Spleen (tissue), 7 donors: ENCODE measurements around the gene PRMT1.
A peak's percentile ranks its signal among the peaks of the same experiment; 100 is the strongest.

Experiments
- POLR2A ChIP-seq, 3 donors: fragments of 450-650 bp; IDR thresholded peaks; one replicate each; pipeline ENCODE4 v1.5.1; 2017; ENCODE audit warnings: antibody characterized with exemption in 3 of 3, mild to moderate bottlenecking in 1 of 3
- TF ChIP-seq, protein P1 (sequence below), 11 experiments: fragments of 200-600 bp in 7 of 11; fragments of 450-650 bp in 4 of 11; sonication (generic) in 4 of 11; IDR thresholded peaks in 8 of 11; conservative IDR thresholded peaks in 3 of 11; 1 replicate in 7 of 11; 2 replicates in 4 of 11; pipeline versions ENCODE4 v1.4.0 to v1.8.0; 2016 to 2021; ENCODE audit warnings: antibody characterized with exemption in 11 of 11, inconsistent platforms in 4 of 11, mild to moderate bottlenecking in 1 of 11
- donor health status: DM: no; HTN: no; CAD: no; lungs with moderate emphysema.
- donor health status: DM: no; HTN: no; CAD: no.
- donor health status: DM: no; HTN: no; CAD: no.

DNA sequence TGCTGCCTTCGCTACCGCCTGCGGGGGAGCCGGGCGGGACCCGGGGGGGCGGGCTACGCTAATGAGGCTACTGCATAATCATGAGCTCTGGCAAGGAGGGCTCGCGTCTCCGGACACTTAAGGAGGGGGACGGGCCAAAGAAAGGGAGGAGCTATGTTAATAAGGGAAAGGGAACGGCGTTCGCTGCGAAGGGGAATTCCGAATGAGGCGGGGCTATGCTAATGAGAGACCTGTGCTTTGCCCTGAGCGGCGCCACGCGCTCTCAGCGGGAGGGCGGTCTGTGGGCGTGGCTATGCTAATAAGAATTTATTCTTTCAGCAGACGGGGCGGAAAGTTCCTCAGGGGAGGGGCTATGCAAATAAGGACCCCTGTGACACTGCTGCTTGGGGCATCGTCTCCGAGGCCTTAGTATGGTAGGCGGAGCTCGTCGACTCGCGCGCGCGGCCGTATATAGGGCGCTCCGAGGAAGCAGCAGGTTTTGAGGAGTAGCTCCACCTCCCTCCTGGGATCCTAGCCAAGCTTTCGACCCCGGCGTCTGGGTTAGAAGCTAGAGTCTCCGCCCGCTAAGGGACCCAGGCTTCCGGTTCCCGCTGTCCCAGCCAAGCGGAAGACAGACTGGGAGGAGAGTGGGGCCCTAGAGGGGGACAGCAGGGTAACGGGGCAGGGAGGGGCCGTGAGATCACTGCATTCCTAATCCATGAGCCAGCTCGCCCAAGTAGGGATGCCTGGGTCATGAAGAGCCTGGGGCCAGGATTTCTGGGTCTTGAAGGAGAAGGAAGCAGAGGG is 36.8 kb upstream of the PRMT1 start, which contains the start of gene RRAS:
- TF ChIP-seq, protein P1, sequence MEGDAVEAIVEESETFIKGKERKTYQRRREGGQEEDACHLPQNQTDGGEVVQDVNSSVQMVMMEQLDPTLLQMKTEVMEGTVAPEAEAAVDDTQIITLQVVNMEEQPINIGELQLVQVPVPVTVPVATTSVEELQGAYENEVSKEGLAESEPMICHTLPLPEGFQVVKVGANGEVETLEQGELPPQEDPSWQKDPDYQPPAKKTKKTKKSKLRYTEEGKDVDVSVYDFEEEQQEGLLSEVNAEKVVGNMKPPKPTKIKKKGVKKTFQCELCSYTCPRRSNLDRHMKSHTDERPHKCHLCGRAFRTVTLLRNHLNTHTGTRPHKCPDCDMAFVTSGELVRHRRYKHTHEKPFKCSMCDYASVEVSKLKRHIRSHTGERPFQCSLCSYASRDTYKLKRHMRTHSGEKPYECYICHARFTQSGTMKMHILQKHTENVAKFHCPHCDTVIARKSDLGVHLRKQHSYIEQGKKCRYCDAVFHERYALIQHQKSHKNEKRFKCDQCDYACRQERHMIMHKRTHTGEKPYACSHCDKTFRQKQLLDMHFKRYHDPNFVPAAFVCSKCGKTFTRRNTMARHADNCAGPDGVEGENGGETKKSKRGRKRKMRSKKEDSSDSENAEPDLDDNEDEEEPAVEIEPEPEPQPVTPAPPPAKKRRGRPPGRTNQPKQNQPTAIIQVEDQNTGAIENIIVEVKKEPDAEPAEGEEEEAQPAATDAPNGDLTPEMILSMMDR (IDR thresholded peaks at IDR 0.05 in 8 of 11, conservative IDR thresholded peaks at IDR 0.05 in 3 of 11) = peak in 3 of 11 experiments; percentile 22 to 39 (median 25)
- TF ChIP-seq POLR2A (IDR thresholded peaks at IDR 0.05) = peak in 2 of 3 donors; percentile 38 to 88
